Sigmoid colon (tissue), 7 donors: ENCODE results near the gene TAF12. TPM values are rescaled to one million over a fixed set of nuclear protein-coding genes. Genes with fewer than 3 reads are reported as not detected.

ENCODE experiments used
- DNase-seq: peaks from one replicate; pipeline ENCODE4 v3.0.0-alpha.2; 2019
- H3K27ac ChIP-seq, 4 donors: fragments of 200-600 bp; sonication (generic); one replicate each; pipeline ENCODE4 v1.5.1; 2016 to 2019; ENCODE audit warnings: mild to moderate bottlenecking in 1 of 4
- H3K27me3 ChIP-seq, 3 donors: fragments of 200-600 bp; sonication (generic); one replicate each; pipeline ENCODE4 v1.5.1; 2019; ENCODE audit warnings: mild to moderate bottlenecking in 1 of 3
- H3K36me3 ChIP-seq, 4 donors: fragments of 200-600 bp; sonication (generic); one replicate each; pipeline ENCODE4 v1.5.1; 2016 to 2019
- H3K4me1 ChIP-seq, 4 donors: fragments of 200-600 bp; sonication (generic); one replicate each; pipeline ENCODE4 v1.5.1; 2017 to 2019
- H3K4me3 ChIP-seq, 4 donors: fragments of 200-600 bp; sonication (generic); one replicate each; pipeline ENCODE4 v1.5.1; 2017 to 2019; ENCODE audit warnings: mild to moderate bottlenecking in 2 of 4, moderate library complexity in 1 of 4
- H3K9me3 ChIP-seq, 4 donors: fragments of 200-600 bp in 3 of 4; sonication (generic) in 3 of 4; one replicate each; pipeline versions ENCODE4 v1.5.1 to v1.6.1; 2013 to 2019
- CTCF ChIP-seq, 4 experiments: fragments of 450-650 bp in 3 of 4; fragments of 200-600 bp in 1 of 4; IDR thresholded peaks; one replicate each; pipeline ENCODE4 v1.5.1; 2016 to 2019; ENCODE audit warnings: antibody characterized with exemption in 4 of 4, mild to moderate bottlenecking in 3 of 4, moderate library complexity in 2 of 4
- EP300 ChIP-seq, 4 donors: sonication (generic); formaldehyde crosslinking; IDR thresholded peaks; one replicate each; pipeline ENCODE4 v1.6.1; 2017; ENCODE audit warnings: antibody characterized with exemption in 4 of 4
- POLR2A ChIP-seq, 2 donors: fragments of 450-650 bp; IDR thresholded peaks; one replicate each; pipeline ENCODE4 v1.6.1; 2016; ENCODE audit warnings: antibody characterized with exemption in 2 of 2, mild to moderate bottlenecking in 2 of 2, moderate library complexity in 2 of 2
- POLR2AphosphoS5 ChIP-seq, 4 donors: sonication (generic); formaldehyde crosslinking; IDR thresholded peaks; one replicate each; pipeline ENCODE4 v1.6.1; 2017; ENCODE audit warnings: antibody characterized with exemption in 4 of 4
- WGBS, 2 donors: extraction: QIAGEN DNeasy Blood & Tissue Kit; methylation state at CpG; one replicate each; pipeline ENCODE4 v1.1.7; 2013; 5-methylcytosine and 5-hydroxymethylcytosine counted together
- intact Hi-C: fragments of 100-400 bp; cut with DNase I; formaldehyde crosslinking; loops from one replicate; pipeline ENCODE4 v1.15.1; 2023
- polyA plus RNA-seq, 3 donors: library from polyadenylated mRNA; stranded (reverse); fragments of 200-250 nt; gene quantifications; one replicate each; pipeline ENCODE4 v1.2.3, GENCODE V29; 2013
- total RNA-seq, 4 donors: library from RNA; depleted of rRNA; stranded (reverse); fragments of >200 nt; gene quantifications; one replicate each; pipeline ENCODE4 v1.1.0, GENCODE V29; 2016
- donor health status: healthy with polysubstance abuse.
- donor health status: Bipolar disorder and iron deficiency.
- donor health status: healthy.

TAF12 gene
- total and polyA plus RNA-seq, 7 donors: 16.8 to 27.5 (median 20.4) TPM

- no peaks in the 10 kb centered on the region for H3K4me1 ChIP-seq
- peaks cover 17 to 97% (median 62%) of the 10 kb centered on the region in 4 donors for H3K36me3 ChIP-seq
- no peak for DNase-seq
- 89 to 92% methylated on average over 2 of the region's 2 CpGs for WGBS, 2 donors
- H3K4me3 ChIP-seq: no peak overlapping the region
- no peak overlapping the region for H3K27ac ChIP-seq
- TF ChIP-seq CTCF (IDR thresholded peaks at IDR 0.05) (no peak), POLR2AphosphoS5 (IDR thresholded peaks at IDR 0.05) (no peak), POLR2A (IDR thresholded peaks at IDR 0.05) (no peak), EP300 (IDR thresholded peaks at IDR 0.05) (no peak)
- no peaks in the 10 kb centered on the region for H3K27me3 ChIP-seq
- intact Hi-C loops: no loop called here
- H3K9me3 ChIP-seq: no peaks in the 10 kb centered on the region
Measured at GRCh38 chr1:28566931-28567330, 75.9 kb downstream of the TAF12 start.

- Histone ChIP-seq H3K27ac (no peak overlapping the region), H3K9me3 (no peaks in the 10 kb centered on the region), H3K27me3 (no peaks in the 10 kb centered on the region), H3K4me3 (no peak overlapping the region), H3K4me1 (no peaks in the 10 kb centered on the region), H3K36me3 (peaks cover 14 to 97% (median 61%) of the 10 kb centered on the region in 4 donors)
- TF ChIP-seq POLR2A (IDR thresholded peaks at IDR 0.05): no peak
- TF ChIP-seq POLR2AphosphoS5 (IDR thresholded peaks at IDR 0.05): no peak
- no peak for TF ChIP-seq CTCF (IDR thresholded peaks at IDR 0.05)
- no peak for TF ChIP-seq EP300 (IDR thresholded peaks at IDR 0.05)
- no peak for DNase-seq
- intact Hi-C loops: no loop called here
- whole genome bisulfite sequencing, 2 donors: 98 to 99% methylated on average over 6 of the region's 6 CpGs
Measured at GRCh38 chr1:28565726-28566125, 77.1 kb downstream of the TAF12 start.

GRCh38 chr1:28565040-28565439 is 77.8 kb downstream of the TAF12 start:
- Histone ChIP-seq H3K4me1 (no peaks in the 10 kb centered on the region), H3K27me3 (no peaks in the 10 kb centered on the region), H3K4me3 (no peak overlapping the region), H3K27ac (no peak overlapping the region), H3K36me3 (peaks cover 14 to 97% (median 65%) of the 10 kb centered on the region in 4 donors), H3K9me3 (no peaks in the 10 kb centered on the region)
- 98 to 99% methylated on average over 7 of the region's 7 CpGs for WGBS, 2 donors
- TF ChIP-seq POLR2AphosphoS5 (IDR thresholded peaks at IDR 0.05) (no peak), EP300 (IDR thresholded peaks at IDR 0.05) (no peak), POLR2A (IDR thresholded peaks at IDR 0.05) (no peak), CTCF (IDR thresholded peaks at IDR 0.05) (no peak)
- intact Hi-C loops: no loop called here
- DNase-seq: no peak

GRCh38 chr1:28564310-28564709 is 78.6 kb downstream of the TAF12 start:
- Histone ChIP-seq H3K9me3 (no peaks in the 10 kb centered on the region), H3K4me3 (no peak overlapping the region), H3K4me1 (no peaks in the 10 kb centered on the region), H3K36me3 (peaks cover 14 to 100% (median 69%) of the 10 kb centered on the region in 4 donors), H3K27me3 (no peaks in the 10 kb centered on the region), H3K27ac (no peak overlapping the region)
- no peak for DNase-seq
- TF ChIP-seq CTCF (IDR thresholded peaks at IDR 0.05) (no peak), POLR2A (IDR thresholded peaks at IDR 0.05) (no peak), EP300 (IDR thresholded peaks at IDR 0.05) (no peak), POLR2AphosphoS5 (IDR thresholded peaks at IDR 0.05) (no peak)
- intact Hi-C loops: no loop called here

GRCh38 chr1:28560886-28561285 is 82.0 kb downstream of the TAF12 start:
- intact Hi-C loops: no loop called here
- WGBS, 2 donors: 95 to 99% methylated on average over 3 of the region's 3 CpGs
- H3K27me3 ChIP-seq: no peaks in the 10 kb centered on the region
- no peak overlapping the region for H3K4me3 ChIP-seq
- H3K27ac ChIP-seq: no peak overlapping the region
- no peak for TF ChIP-seq POLR2AphosphoS5 (IDR thresholded peaks at IDR 0.05)
- no peak for TF ChIP-seq POLR2A (IDR thresholded peaks at IDR 0.05)
- no peak for TF ChIP-seq CTCF (IDR thresholded peaks at IDR 0.05)
- TF ChIP-seq EP300 (IDR thresholded peaks at IDR 0.05): no peak
- H3K36me3 ChIP-seq: peaks cover 14 to 98% (median 64%) of the 10 kb centered on the region in 4 donors
- no peak for DNase-seq
- H3K9me3 ChIP-seq: no peaks in the 10 kb centered on the region
- H3K4me1 ChIP-seq: no peaks in the 10 kb centered on the region
